Measurements from ENCODE around the gene MAPRE2.
"Not testable (repeated sequence)": the region's sequence is repeated elsewhere in the genome, so short reads cannot be mapped to it uniquely, and the experiment has no call there.

MAPRE2 gene

DNA sequence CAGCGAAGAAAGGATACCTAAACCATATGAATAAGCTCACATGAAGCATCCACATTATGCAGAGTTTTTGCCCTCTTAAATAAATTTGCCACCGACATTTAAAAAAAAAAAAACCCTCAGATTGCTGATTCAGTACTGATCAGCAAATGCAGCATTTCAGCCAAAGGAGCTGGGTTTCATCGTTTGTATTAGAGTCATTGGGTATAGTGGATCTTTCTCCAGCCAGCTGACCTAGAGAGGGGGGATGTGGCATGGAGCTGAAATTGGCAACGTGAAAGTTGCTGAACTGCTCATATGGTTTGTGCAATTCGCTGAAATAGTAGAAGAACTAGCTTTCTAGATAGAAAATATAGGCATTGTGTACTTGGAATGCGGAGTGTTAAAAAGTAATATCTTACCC lies 126.1 kb downstream of the MAPRE2 start:
- H3K27me3 ChIP-seq (ENCODE audit: low read depth, low read length): no peaks in the 10 kb centered on the region
- H4K20me1 ChIP-seq (ENCODE audit: insufficient read depth, low read length): no peaks in the 10 kb centered on the region
- H3K27ac ChIP-seq (ENCODE audit: low read length): no peak overlapping the region
- H3K4me2 ChIP-seq (ENCODE audit: low read length): no peak overlapping the region
- TF ChIP-seq, protein P1, sequence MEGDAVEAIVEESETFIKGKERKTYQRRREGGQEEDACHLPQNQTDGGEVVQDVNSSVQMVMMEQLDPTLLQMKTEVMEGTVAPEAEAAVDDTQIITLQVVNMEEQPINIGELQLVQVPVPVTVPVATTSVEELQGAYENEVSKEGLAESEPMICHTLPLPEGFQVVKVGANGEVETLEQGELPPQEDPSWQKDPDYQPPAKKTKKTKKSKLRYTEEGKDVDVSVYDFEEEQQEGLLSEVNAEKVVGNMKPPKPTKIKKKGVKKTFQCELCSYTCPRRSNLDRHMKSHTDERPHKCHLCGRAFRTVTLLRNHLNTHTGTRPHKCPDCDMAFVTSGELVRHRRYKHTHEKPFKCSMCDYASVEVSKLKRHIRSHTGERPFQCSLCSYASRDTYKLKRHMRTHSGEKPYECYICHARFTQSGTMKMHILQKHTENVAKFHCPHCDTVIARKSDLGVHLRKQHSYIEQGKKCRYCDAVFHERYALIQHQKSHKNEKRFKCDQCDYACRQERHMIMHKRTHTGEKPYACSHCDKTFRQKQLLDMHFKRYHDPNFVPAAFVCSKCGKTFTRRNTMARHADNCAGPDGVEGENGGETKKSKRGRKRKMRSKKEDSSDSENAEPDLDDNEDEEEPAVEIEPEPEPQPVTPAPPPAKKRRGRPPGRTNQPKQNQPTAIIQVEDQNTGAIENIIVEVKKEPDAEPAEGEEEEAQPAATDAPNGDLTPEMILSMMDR (IDR thresholded peaks at IDR 0.05; ENCODE audit: low read depth, low read length): no peak
- no peak for TF ChIP-seq EZH2phosphoT487 (IDR thresholded peaks at IDR 0.05; ENCODE audit: low read depth)
- no peak overlapping the region for H2AFZ ChIP-seq (ENCODE audit: low read depth, low read length)
- peaks cover 5% of the 10 kb centered on the region for H3K36me3 ChIP-seq (replicated peaks; ENCODE audit: low read depth, low read length)
- peaks cover 16% of the 10 kb centered on the region for H3K4me1 ChIP-seq (ENCODE audit: low read length)
- H3K79me2 ChIP-seq (ENCODE audit: low read length): no peaks in the 10 kb centered on the region
- H3K9ac ChIP-seq (ENCODE audit: low read length): no peak overlapping the region
- H3K4me3 ChIP-seq (ENCODE audit: low read length): no peak overlapping the region
- H3K9me3 ChIP-seq (ENCODE audit: insufficient read depth, low read length): no peaks in the 10 kb centered on the region

DNA sequence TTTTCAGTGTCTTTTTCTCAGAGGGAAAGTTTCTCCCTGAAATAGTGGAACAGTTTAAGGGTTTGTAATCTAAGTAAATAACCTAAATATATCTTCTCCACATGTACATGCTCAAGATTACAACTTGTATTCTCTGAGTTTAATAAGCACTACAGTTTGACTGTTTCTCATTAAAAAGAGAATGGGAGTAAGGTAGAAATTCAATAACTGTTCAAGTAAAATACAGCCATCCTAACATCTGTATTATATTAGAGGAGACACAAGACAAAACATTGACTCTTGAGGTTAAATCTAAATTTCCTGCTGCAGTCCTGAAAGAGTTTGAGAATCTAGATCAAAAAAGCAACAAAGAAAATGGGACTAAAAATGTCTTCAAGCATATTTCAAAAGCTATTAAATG lies 126.6 kb downstream of the MAPRE2 start:
- Histone ChIP-seq H3K9me3 (ENCODE audit: insufficient read depth, low read length) (no peaks in the 10 kb centered on the region), H3K4me2 (ENCODE audit: low read length) (no peak overlapping the region), H3K27ac (ENCODE audit: low read length) (no peak overlapping the region), H3K4me1 (ENCODE audit: low read length) (peaks cover 22% of the 10 kb centered on the region), H2AFZ (ENCODE audit: low read depth, low read length) (no peak overlapping the region), H3K27me3 (ENCODE audit: low read depth, low read length) (no peaks in the 10 kb centered on the region), H3K79me2 (ENCODE audit: low read length) (no peaks in the 10 kb centered on the region), H4K20me1 (ENCODE audit: insufficient read depth, low read length) (no peaks in the 10 kb centered on the region), H3K36me3 (replicated peaks; ENCODE audit: low read depth, low read length) (peaks cover 5% of the 10 kb centered on the region), H3K9ac (ENCODE audit: low read length) (no peak overlapping the region), H3K4me3 (ENCODE audit: low read length) (no peak overlapping the region)
- TF ChIP-seq, protein P1 (IDR thresholded peaks at IDR 0.05; ENCODE audit: low read depth, low read length): no peak
- no peak for TF ChIP-seq EZH2phosphoT487 (IDR thresholded peaks at IDR 0.05; ENCODE audit: low read depth)

DNA sequence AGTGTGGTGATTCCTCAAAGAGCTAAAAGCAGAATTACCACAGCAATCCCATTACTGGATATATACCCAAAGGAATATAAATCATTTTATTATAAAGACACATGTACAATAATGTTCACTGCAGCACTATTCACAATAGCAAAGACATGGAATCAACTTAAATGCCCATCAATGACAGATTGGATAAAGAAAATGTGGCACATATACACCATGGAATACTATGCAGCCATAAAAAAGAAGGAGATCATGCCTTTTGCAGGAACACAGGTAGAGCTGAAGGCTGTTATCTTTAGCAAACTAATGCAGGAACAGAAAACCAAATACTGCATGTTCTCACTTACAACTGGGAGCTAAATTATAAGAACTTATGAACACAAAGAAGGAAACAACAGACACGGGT lies 129.1 kb downstream of the MAPRE2 start:
- peaks cover 10% of the 10 kb centered on the region for H3K36me3 ChIP-seq (replicated peaks; ENCODE audit: low read depth, low read length)

DNA sequence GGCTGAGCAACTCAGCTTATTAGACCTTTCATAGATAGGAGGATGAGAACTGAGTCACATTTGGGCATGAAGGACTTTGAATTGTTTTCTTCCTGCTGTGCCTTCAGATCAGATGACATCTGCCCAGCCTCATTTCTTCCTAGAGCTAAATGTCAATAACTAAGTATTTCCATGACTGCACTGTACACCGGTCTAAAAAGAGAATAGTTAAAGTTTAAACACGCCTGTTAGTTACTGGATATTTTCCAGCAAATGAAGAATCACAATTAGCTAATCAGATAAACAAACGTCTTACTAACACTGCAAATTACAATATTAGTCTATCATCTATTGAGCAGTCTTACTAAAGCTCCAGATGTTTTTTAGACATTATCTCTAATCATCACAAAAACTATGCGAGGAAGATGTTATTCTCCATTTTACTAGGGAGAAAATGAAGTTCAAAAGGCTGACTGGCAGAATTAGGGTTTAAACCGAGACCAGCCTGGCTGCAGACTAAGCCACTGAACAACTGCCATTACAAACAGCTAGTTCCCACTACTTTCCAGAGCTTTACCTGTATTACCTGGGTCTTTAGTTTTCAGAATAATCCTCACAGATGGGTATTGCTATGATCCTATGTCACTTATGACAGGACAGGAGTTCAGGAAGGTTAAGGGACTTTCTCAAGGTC lies 130.2 kb downstream of the MAPRE2 start:
- Histone ChIP-seq H3K27ac (ENCODE audit: low read length) (peak overlapping the region; percentile 99), H3K4me1 (ENCODE audit: low read length) (peaks cover 55% of the 10 kb centered on the region), H3K9ac (ENCODE audit: low read length) (peak overlapping the region; percentile 68; the same call in 1 of the 2 replicates), H3K4me2 (ENCODE audit: low read length) (no peak overlapping the region), H3K36me3 (replicated peaks; ENCODE audit: low read depth, low read length) (peaks cover 21% of the 10 kb centered on the region), H2AFZ (ENCODE audit: low read depth, low read length) (peak overlapping the region; percentile 58), H3K9me3 (ENCODE audit: insufficient read depth, low read length) (peaks cover 8% of the 10 kb centered on the region; the same call in 1 of the 2 replicates), H3K79me2 (ENCODE audit: low read length) (no peaks in the 10 kb centered on the region), H3K27me3 (ENCODE audit: low read depth, low read length) (no peaks in the 10 kb centered on the region), H4K20me1 (ENCODE audit: insufficient read depth, low read length) (no peaks in the 10 kb centered on the region), H3K4me3 (ENCODE audit: low read length) (no peak overlapping the region)
- TF ChIP-seq EZH2phosphoT487 (IDR thresholded peaks at IDR 0.05; ENCODE audit: low read depth): no peak
- TF ChIP-seq, protein P1 (IDR thresholded peaks at IDR 0.05; ENCODE audit: low read depth, low read length): no peak

More for the DNA sequence above, 129.1 kb downstream of the MAPRE2 start:
- H3K4me1 ChIP-seq (ENCODE audit: low read length): peaks cover 44% of the 10 kb centered on the region
- H3K9ac ChIP-seq (ENCODE audit: low read length); H4K20me1 ChIP-seq (ENCODE audit: insufficient read depth, low read length); H3K27me3 ChIP-seq (ENCODE audit: low read depth, low read length); H3K79me2 ChIP-seq (ENCODE audit: low read length); H2AFZ ChIP-seq (ENCODE audit: low read depth, low read length); H3K9me3 ChIP-seq (ENCODE audit: insufficient read depth, low read length); H3K4me2 ChIP-seq (ENCODE audit: low read length); H3K27ac ChIP-seq (ENCODE audit: low read length); H3K4me3 ChIP-seq (ENCODE audit: low read length): not testable (repeated sequence)
